ENCODE data around the gene SHE.

- TF ChIP-seq, protein P1, sequence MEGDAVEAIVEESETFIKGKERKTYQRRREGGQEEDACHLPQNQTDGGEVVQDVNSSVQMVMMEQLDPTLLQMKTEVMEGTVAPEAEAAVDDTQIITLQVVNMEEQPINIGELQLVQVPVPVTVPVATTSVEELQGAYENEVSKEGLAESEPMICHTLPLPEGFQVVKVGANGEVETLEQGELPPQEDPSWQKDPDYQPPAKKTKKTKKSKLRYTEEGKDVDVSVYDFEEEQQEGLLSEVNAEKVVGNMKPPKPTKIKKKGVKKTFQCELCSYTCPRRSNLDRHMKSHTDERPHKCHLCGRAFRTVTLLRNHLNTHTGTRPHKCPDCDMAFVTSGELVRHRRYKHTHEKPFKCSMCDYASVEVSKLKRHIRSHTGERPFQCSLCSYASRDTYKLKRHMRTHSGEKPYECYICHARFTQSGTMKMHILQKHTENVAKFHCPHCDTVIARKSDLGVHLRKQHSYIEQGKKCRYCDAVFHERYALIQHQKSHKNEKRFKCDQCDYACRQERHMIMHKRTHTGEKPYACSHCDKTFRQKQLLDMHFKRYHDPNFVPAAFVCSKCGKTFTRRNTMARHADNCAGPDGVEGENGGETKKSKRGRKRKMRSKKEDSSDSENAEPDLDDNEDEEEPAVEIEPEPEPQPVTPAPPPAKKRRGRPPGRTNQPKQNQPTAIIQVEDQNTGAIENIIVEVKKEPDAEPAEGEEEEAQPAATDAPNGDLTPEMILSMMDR (IDR thresholded peaks at IDR 0.05; ENCODE audit: borderline replicate concordance, extremely low read depth, low read length, poor library complexity, severe bottlenecking) = no peak
- TF ChIP-seq EZH2 (IDR thresholded peaks at IDR 0.05; ENCODE audit: borderline replicate concordance, low read depth, low read length, severe bottlenecking) = no peak
These were observed 48.4 kb downstream of the SHE start for GRCh38 chr1:154453574-154454352.
